ENCODE results near the gene PAQR5.
"Not testable (repeated sequence)": the region's sequence is repeated elsewhere in the genome, so short reads cannot be mapped to it uniquely, and the experiment has no call there.

Gene PAQR5

DNA sequence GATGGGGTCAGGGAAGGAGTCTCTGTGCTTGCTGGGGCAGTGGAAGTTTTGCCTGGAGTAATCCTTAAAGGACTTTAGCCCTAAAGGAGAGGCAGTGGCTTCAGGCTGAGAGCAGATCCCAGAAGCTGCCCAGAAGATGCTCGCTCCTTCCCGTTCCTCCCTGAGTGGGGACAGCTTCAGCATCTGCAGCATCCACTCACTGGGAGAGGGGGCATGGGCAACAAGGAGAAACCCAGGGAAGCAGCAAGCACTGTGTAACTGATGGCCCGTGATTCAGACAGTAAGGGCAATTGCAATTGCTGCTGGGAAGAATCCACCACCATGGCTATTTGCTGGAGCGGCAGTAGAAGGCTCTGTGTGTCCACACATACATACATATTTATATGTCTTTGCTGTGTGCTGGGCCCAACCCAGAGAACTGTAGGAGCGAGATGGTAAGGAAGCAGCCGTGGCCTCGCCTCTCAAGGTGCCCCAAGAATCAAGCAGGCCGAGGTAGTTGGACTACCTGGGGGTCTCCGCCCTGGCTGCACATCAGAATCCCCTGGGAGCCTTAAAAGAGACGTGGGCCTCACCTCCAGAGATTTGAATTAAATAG is 5.8 kb upstream of the PAQR5 start:
- in situ Hi-C loops (cut with MboI; ENCODE audit: low sequenced_read_pairs), result no loop called here

DNA sequence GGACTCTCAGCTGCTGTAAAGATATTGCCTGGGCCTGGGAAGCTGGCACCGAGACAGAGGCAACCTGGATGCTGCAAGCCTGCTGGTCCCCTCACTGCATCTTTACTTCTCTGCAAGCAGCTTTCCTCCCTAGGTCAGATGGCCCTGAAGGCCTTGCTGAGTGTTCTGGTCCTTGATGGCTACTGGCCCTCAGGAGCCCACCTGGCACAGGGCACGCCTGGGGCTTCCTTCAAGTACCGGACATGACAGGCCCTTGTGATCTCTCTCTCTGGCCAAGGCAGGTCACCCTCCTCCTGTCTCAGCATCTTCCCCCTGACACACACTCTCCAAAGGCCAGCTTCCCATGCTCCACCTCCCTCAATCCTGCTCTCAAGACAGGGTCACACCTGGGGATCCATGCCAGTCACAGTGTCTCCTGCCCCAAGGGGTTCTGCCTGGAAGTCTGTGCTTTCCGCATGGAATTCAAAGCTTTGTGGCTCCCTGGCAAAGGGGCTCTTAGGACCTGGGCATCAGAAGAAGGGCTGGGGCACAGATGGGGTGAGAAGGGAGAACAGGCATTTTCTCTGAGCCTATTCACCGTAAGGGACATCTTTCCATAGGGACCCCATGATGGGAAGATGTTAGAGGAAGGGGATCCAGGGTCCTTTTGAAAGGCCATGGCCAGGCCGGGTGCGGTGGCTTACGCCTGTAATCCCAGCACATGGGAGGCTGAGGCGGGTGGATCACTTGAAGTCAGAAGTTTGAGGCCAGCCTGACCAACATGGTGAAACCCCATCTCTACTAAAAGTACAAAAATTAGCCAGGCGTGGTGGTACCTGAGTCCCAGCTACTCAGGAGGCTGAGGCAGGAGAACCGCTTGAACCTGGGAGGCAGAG is 4.7 kb upstream of the PAQR5 start:
- in situ Hi-C loops (cut with MboI; ENCODE audit: low sequenced_read_pairs), result no loop called here

DNA sequence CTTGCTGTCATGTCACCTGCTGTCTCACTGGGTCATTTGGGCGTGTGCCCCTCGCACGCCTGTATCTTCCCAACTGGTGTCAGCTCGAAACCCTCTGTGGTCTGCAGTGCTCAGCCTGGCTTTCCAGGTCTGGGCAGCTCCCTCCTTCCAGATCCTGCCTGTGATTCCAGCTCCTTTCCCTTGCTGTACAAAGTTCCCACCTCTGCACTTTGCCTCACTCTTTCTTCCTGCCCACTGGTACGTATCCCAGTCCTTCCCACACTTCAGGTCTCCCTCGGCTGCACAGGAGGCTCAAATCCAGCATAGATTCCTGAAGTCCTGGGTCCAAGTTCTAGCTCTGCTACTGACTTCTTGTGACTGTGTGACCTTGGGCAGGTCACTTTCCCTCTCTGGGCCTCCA is 2.1 kb upstream of the PAQR5 start:
- in situ Hi-C loops (cut with MboI; ENCODE audit: low sequenced_read_pairs), result no loop called here

DNA sequence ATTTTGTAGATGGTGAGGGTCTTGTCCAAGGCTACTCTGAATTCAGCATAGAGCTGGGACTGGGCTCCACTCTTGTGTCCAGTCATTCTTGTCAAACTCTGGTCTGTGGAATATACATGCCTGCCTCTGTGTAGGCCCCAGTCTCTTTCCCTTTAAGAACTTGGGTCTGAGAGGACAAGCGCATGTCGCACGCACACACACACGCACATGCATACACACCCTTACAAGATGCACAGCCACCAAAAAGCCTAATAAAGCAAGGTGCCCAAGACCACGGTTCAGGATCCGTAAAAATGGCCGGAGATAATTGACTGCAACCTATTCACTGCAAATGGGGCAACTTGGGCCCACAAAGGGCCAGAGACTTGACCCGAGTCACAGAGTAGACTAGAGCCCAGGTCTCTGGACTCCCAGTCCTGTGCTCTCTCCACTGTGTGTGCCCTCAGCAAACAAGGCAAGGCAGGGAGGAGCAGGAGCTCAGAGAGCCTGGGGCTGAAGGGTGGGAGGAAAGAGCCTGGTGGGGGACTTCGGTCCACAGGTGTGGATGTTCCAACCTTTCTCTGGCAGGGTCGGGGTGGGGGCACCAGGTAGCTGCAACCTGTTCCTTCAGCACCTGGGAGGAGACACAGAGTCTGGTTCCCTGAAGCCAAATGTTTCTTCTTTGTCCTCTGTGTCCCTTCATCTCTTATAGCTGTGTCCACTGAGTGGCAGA is 914 bp upstream of the PAQR5 start:
- in situ Hi-C loops (cut with MboI; ENCODE audit: low sequenced_read_pairs), result no loop called here

DNA sequence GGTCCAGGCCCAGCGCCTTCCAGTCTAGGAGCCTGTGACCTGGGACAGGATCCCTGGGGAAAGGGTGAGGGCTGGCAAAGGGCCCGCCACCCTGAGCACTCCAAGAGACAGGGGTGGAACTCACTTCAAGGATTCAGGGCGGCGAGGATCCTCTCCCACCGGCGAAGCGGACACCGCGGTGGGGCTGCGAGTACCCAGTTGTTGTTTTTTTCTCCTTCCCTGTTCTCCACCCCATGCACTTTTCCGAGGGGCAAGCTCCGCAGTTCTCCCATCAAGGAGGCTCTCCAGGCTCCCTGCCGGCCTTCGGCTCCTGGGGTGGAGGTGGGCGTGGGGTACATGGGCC is 387 bp upstream of the PAQR5 start:
- in situ Hi-C loops (cut with MboI; ENCODE audit: low sequenced_read_pairs), result no loop called here

DNA sequence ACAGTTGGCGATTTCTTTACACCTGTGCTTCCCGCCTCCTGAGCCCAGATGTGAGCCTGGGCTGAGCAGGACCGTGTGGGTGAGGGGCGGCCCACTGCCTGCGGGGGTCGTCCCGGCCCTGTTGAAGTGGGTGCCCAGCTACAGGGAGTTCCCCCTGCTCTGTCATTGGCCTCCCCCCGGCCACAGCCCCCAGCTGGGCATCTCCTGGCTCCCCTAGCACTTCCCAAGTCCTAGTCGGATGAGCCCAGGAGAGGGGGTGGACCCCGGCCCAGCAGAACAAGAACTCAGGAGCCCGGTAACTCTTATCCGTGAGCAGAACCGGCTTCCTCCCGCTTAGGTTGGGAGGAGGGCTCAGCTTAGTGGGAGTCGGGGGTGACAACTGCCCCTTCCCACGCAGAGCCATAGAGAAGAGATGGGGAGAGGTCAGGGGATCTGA is 757 bp downstream of the PAQR5 start:
- in situ Hi-C loops (cut with MboI; ENCODE audit: low sequenced_read_pairs), result no loop called here

DNA sequence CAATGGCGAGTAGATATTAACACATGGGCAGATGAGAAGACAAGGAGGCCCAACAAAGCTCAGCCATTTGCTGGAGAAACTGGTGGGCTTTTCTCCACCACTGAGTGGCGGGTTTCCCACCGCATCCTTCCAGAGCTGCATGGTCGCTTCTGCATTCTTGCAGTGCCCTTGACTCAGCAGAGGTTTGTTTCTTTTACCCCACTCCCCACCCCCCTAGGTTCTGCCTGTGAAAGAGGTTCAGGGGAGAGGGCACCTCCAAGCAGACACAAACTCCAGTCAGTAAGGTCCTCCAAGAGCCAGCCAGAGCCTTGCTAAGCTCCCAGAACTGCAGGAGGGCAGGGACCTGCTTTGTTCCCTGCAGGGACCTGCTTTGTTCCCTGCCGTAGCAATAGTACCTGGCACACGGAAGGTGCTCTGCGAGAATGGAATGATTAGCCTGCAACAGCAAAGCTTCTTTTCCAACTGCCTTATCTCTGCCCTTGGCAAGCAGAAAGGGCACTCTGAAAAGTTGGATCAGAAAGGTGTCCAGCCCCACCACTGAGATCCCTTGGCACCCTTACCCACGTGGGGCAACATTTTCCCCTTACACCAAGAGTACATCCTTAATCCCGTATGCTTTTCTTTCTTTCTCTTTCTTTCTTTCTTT is 1.4 kb downstream of the PAQR5 start:
- in situ Hi-C loops (cut with MboI; ENCODE audit: low sequenced_read_pairs), result no loop called here

DNA sequence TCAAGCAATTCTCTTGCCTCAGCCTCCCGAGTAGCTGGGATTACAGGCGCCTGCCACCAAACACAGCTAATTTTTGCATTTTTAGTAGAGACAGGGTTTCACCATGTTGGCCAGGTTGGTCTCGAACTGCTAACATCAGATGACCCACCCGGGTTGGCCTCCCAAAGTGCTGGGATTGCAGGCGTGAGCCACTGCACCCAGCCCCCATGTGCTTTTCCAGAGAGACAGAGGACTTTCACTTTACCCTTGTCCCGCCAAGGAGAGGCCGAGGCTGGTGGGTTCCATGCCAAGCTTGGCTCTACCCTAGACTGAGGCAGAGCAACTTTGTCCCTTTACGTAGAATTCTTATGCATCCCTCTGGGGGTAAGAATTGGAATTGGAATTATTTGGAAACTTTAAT is 2.4 kb downstream of the PAQR5 start:
- in situ Hi-C loops (cut with MboI; ENCODE audit: low sequenced_read_pairs), result not testable (repeated sequence)

DNA sequence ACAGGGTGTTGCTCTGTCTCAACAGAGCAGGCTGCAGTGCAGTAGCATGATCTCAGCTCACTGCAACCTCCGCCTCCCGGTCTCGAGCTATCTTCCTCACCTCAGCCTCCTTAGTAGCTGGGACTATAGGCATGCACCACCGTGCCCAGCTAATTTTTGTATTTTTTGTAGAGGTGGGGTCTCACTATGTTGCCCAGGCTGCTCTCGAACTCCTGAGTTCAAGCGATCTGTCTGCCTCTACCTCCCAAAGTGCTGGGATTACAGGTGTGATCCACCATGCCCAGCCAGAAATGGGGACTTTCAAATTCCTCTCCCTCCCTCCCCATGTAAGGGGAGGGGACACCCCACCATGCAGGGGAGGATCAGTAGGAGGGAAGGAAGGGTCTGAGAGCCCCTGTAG is 3.4 kb downstream of the PAQR5 start:
- in situ Hi-C loops (cut with MboI; ENCODE audit: low sequenced_read_pairs), result not testable (repeated sequence)

DNA sequence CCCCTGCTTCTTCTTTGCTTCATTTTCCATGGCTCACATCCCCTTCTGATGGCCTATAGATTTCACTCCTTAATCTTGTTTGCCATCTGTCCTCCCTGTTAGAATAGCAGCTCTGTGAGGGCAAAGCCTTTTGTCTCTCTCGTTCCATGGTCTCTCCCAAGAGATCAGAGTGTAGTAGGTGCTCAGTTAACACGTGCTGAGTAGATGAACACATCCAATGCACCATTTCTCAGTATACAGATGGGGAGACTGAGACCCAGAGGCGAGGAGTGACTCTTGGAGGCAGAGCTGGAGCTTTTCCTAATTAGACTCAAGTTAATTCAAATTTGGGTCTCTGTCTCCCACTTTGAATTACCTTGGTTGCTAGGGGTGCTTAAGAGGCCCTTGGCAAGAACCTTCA is 4.2 kb downstream of the PAQR5 start:
- in situ Hi-C loops (cut with MboI; ENCODE audit: low sequenced_read_pairs), result no loop called here

DNA sequence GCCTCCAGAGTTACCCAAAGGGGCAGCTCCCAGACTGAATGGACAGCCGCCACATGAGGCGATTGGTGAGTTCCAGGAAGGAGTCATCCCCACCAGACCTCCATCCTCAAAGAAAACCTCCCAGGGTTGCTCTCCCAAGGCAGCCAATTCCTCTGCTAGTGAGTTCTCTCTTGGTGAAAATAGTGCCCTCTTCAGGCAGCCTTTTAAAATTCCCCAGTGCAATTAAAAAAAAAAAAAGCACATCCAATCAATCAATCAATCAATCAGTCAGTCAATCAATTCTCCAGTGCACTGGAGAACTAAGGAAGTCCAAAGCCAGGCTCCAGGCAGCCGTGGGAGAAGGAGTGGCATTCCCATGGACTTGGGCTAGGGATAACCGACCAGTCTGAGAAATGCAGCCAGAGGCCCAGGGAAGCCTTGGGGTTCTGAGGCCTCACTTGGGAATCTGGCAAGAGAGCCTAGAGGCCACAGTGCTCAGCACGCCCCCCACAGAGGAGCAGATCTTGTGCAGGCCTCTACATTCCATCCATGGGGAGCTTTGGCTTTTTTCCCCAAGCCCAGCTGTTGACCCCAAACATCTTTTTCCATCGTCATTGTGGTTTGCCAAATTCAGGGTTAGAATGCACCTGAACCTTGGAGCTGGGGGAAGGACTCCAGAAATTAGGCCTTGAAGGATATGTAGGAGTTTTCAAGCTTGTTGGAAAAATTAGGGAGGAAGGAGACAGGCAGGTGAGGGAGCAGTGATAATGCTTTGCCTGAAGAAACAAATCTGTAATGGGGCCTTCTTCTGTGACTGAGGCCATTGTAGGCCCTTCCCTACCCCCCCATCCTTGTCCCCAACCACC is 4.8 kb downstream of the PAQR5 start:
- in situ Hi-C loops (cut with MboI; ENCODE audit: low sequenced_read_pairs), result no loop called here

DNA sequence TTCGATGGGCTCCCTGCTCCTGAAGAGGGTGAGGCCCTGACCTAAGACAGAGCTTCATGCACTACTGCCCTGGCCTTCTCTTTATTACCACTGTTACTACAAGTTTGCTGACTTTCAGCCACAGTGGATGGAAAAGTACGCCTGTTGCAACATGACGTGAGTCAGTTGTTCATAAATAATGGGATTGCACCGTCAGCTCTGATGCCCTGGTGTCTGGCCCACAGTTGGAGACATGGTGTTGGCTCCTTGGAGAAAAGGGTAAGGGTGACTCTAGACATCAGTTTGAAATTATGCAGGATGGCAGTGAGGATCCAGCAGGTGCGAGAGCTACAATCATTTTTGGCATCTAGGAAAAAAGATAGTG is 5.5 kb downstream of the PAQR5 start:
- in situ Hi-C loops (cut with MboI; ENCODE audit: low sequenced_read_pairs), result no loop called here

DNA sequence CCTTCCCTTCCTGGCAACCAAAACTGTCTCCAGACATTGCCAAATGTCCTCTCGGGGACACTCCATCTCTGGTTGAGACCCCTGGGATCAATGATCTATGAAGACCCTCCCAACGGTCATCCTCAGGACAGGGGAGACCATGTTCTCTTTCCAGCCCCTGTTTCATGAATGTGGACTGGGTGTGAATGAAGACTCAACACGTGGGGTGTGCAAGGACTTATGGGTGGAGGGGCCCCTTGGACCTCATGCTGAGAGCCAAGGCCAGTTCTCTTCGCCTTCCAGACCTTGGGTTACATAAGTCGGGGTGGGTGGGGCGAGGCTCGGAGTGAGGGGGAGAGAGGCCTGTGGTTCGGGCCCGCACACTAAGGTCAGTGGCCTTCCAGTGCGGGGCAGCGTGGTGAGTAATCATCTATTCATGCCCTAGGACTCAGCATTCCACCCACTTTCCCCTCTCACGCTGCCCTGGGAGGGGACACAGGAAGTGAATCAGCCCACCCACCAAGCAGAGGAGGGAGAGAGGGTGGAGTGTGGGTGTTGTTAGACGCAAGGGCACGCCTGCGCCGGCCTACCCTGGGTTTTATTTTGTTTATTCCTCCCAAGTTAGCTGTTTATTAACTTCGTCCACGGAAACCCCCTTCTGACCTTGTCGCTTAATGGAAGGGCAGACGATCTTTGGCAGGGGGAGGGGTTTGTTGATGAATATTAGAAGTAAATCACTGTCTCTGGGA is 6.7 kb downstream of the PAQR5 start:
- in situ Hi-C loops (cut with MboI; ENCODE audit: low sequenced_read_pairs), result no loop called here

DNA sequence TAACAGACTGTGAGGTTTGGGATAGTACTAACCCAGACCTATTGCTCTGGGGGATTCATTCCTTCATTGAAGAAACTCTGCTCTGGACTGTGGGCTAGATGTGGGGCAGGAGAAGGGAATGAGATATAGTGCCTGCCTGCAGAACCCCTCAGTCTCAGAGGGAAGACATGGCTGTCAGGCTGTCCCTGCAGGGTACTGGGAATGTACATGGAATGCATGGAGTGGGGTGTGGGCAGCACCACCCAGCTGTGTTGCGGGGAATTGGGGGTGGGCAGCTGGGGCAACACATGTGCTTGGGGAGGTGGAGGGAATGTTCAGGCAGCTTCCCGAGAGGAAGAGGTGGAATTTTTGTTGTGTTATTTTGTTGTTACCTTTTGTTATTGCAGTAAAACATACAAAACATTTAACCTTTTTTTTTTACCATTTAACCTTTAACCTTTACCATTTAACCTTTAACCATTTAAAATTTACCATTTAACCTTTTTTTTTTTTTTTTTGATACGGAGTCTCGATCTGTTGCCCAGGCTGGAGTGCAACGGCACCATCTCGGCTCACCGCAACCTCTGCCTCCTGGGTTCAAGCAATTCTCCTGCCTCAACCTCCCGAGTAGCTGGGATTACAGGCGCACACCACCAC is 7.3 kb downstream of the PAQR5 start:
- in situ Hi-C loops (cut with MboI; ENCODE audit: low sequenced_read_pairs), result no loop called here

DNA sequence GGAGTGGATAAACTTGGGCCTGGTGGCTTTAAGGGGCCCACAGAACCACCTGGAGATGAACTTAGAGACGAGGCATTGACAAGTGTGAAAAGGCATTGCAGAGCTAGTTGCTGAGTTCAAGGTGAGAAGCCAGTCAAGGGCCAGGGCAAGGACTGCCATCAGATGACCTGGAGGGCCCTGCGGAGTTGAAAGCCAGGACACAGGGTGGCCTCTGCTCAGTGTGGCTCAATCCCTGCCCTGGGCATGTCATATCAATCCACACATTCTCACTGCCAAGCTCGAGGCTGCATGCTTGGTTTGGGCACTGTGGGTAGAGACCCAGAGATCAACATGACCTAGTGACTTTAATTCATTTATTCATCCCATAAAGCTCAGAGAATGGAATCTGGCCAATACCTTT is 9.2 kb downstream of the PAQR5 start:
- in situ Hi-C loops (cut with MboI; ENCODE audit: low sequenced_read_pairs), result no loop called here

DNA sequence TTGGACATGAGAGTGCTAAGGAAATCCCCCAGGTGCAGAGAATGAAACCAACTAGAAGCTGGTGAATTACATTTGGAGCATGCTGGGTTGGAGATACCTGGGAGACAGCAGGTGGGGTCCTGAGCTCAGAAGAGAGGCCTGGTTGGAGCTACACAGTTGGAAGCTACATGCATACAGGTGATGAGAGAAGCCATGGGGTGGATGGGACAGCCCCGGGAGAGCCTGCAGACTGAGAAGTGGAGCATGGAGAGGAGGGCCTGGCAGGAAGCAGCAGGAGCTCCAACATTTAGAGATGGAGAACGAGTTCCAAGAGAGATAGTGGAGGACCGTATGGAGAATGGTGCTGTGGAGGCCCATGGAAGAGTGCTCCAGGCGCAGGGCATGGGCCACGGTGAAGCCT is 10.2 kb downstream of the PAQR5 start:
- in situ Hi-C loops (cut with MboI; ENCODE audit: low sequenced_read_pairs), result no loop called here

DNA sequence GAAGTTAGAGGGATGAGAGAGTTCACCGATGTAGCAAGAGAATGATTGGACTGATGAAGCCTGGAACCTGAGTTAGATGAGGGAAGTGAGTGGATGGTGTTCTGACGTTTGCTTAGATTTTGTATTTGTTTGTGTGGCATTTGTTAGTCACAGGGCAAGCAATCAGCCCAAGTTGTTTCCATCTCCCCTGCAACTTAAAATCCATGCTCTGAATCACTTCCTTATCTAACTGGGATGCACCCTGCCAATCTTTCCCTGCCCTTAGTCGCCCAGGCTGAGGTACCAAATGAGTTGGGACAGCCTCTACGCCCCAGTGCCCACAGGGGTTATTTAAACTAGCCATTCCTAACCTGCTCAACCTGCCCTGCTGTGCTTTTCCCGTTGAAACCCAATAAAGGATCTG is 12.6 kb downstream of the PAQR5 start:
- in situ Hi-C loops (cut with MboI; ENCODE audit: low sequenced_read_pairs), result no loop called here

DNA sequence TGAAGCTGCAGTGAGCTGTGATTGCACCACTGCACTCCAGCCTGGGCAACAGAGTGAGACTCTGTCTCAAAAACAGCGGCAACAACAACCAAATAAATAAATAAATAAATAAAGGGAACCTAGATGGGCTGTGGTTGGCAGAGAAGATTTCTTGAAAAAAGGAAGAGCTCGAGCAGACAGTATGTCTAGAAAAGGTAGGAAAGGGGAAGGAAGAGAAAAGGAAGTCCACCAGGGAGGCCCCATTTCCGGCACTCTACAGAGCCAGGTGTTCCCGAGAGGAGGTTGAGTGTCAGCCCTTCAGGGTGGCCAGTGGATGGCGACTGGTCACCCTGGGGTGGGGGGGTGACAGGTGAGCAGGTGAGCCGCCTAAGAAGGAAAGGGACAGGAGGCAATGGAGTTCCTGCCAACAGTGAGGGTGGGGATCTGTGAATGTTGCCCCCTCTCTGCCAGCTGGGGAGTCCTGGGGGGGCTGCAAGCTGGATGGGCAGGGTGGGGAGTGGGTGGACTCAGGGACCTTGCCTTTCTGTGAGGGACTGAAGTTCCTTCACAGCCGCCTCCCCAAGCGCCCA is 14.8 kb downstream of the PAQR5 start:
- in situ Hi-C loops (cut with MboI; ENCODE audit: low sequenced_read_pairs), result no loop called here

DNA sequence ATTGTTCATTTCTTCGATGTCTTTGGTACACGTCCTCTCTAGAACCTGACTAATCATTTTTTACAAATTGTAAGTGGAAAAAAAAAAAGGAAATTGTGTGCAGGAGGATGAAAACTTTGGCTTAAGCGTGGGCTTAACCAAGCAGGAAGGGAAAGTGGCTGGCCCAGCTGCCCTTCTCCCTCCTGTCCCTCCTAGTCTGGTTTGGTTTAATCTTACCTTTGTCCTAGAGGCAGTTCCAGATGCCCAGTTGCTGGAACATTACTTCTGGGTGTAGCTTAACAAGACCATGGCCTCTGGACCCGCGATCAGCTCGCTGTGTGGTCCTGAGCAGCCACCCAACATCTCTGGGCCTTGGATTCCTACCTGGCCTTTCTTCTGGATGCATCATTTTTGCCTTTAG is 15.4 kb downstream of the PAQR5 start:
- in situ Hi-C loops (cut with MboI; ENCODE audit: low sequenced_read_pairs), result no loop called here
